HG02938 (cell line): Measurements from ENCODE around the gene PCP4.

Experiments used
- ATAC-seq: cut with Tn5 transposase; IDR thresholded peaks from one replicate; pipeline ENCODE4 v1.9.1; 2021; ENCODE audit warnings: mild to moderate bottlenecking, moderate library complexity; ENCODE audit not compliant: unreplicated experiment

The PCP4 gene

GRCh38 chr21:39915881-39916280 lies 48.6 kb downstream of the PCP4 start:
- no peak for ATAC-seq

- no peak for ATAC-seq
Measured at GRCh38 chr21:39918558-39918957, 51.3 kb downstream of the PCP4 start.

GRCh38 chr21:39923476-39923875 lies 56.2 kb downstream of the PCP4 start:
- ATAC-seq: no peak

GRCh38 chr21:39924577-39925308 lies 57.5 kb downstream of the PCP4 start:
- no peak for ATAC-seq

GRCh38 chr21:39927304-39927886 lies 60.2 kb downstream of the PCP4 start:
- no peak for ATAC-seq

GRCh38 chr21:39932335-39932734 lies 65.1 kb downstream of the PCP4 start:
- no peak for ATAC-seq

- ATAC-seq: no peak
Measured at GRCh38 chr21:39934895-39935294, 67.7 kb downstream of the PCP4 start.

- ATAC-seq: no peak
Measured at GRCh38 chr21:39935716-39936115, 68.5 kb downstream of the PCP4 start.

GRCh38 chr21:39938086-39938625 lies 70.9 kb downstream of the PCP4 start:
- no peak for ATAC-seq

GRCh38 chr21:39946199-39946598 lies 79.0 kb downstream of the PCP4 start:
- ATAC-seq: no peak

GRCh38 chr21:39947031-39947430 lies 79.8 kb downstream of the PCP4 start:
- ATAC-seq: no peak

- ATAC-seq: no peak
Measured at GRCh38 chr21:39951183-39952101, 84.2 kb downstream of the PCP4 start.

- no peak for ATAC-seq
Measured at GRCh38 chr21:39952265-39952664, 85.0 kb downstream of the PCP4 start.

GRCh38 chr21:39954570-39954969 lies 87.3 kb downstream of the PCP4 start:
- ATAC-seq: no peak

GRCh38 chr21:39955326-39955725 lies 88.1 kb downstream of the PCP4 start:
- no peak for ATAC-seq

- no peak for ATAC-seq
Measured at GRCh38 chr21:39956586-39956985, 89.3 kb downstream of the PCP4 start.

GRCh38 chr21:39958731-39959130 lies 91.5 kb downstream of the PCP4 start:
- ATAC-seq: no peak

GRCh38 chr21:39961251-39961650 lies 94.0 kb downstream of the PCP4 start:
- no peak for ATAC-seq

GRCh38 chr21:39965026-39965425 lies 97.8 kb downstream of the PCP4 start:
- no peak for ATAC-seq

- no peak for ATAC-seq
Measured at GRCh38 chr21:39966786-39967185, 99.5 kb downstream of the PCP4 start.

- no peak for ATAC-seq
Measured at GRCh38 chr21:39968010-39968409, 100.8 kb downstream of the PCP4 start.
